Activated CD4-positive, alpha-beta T cell treated with anti-CD3 and anti-CD28 coated beads, Interleukin-2, Interleukin-4, amounts not matched to agents 100 ng/mL and 50 ng/mL, durations not matched to agents 16 hours and 8 hours (primary cell): ENCODE data around the gene TES.
"Not testable (repeated sequence)": the region's sequence is repeated elsewhere in the genome, so short reads cannot be mapped to it uniquely, and the experiment has no call there.

Experiments
- DNase-seq: peaks from one replicate; pipeline ENCODE4 v3.0.0-alpha.2; 2020; ENCODE audit warnings: low spot score

The TES gene

DNA sequence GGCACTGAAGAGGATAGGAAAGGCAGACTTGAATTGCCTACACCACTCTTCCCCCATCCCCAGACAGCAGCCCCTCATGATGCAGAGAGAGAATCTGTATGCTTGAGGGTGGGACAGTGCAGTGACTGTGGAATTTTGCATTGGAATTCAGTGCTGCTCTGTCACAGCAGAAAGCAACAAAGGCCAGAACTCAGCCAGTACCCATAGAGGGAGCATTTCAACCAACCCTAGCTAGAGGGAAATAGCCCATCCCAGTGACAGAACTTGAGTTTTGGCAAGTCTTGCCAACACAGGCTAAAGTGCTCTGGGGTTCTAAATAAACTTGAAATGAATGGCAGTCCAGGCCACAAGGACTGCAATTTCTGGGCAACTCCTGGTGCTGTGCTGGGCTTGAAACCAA lies 80.4 kb downstream of the TES start:
- no peak for DNase-seq

- DNase-seq = no peak
Measured at GRCh38 chr7:116291937-116292336, 81.6 kb downstream of the TES start.

- no peak for DNase-seq
Measured at GRCh38 chr7:116292381-116292780, 82.0 kb downstream of the TES start.

DNA sequence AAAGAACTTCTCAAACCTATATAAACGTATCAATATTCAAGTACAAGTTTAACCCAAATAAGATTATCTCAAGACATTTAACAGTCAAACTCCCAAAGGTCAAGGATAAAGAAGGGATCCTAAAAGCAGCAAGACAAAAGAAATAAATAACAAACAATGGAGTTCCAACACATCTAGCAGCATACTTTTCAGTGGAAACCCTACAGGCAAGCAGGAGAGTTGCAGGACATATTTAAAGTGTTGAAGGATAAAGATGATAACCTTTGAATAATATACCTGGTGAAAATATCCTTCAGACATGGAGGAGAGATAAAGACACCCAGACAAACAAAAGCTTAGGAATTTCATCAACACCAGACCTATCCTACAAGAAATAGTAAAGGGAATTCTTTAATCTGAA lies 82.8 kb downstream of the TES start:
- no peak for DNase-seq

DNA sequence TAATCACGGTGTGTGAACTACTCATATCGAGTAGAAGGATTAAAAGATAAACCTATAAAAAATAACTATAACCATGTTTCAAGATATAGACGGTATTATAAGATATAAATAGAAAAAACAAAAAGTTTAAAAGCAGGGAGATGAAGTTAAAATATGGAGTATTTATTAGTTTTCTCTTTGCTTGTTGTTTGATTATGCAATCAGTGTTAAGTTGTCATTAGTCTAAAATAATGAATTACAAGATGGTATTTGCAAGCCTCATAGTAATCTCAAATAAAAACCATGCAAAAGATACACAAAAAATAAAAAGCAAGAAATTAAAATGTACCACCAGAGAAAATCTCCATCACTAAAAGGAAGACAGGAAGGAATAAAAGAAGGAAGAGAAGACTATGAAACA lies 83.3 kb downstream of the TES start:
- DNase-seq = no peak

GRCh38 chr7:116295903-116296302 lies 85.6 kb downstream of the TES start:
- DNase-seq = not testable (repeated sequence)

- DNase-seq = no peak
Measured at GRCh38 chr7:116298055-116298454, 87.7 kb downstream of the TES start.

DNA sequence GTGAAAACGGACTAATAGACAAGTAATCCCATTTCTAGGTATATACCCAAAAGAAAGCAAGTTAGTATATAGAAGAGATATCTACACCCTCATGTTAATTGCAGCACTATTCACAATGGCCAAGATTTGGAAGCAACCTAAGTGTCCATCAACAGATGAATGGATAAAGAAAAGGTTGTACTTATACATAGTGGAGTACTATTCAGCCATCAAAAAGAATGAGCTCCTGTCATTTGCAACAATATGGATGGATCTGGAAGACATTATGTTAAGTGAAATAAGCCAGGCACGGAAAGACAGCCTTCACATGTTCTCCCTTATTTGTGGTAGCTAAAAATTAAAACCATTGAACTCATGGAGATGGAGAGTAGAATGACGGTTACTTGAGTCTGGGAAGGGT lies 88.2 kb downstream of the TES start:
- DNase-seq = no peak

GRCh38 chr7:116305485-116306408 lies 95.4 kb downstream of the TES start:
- no peak for DNase-seq

DNA sequence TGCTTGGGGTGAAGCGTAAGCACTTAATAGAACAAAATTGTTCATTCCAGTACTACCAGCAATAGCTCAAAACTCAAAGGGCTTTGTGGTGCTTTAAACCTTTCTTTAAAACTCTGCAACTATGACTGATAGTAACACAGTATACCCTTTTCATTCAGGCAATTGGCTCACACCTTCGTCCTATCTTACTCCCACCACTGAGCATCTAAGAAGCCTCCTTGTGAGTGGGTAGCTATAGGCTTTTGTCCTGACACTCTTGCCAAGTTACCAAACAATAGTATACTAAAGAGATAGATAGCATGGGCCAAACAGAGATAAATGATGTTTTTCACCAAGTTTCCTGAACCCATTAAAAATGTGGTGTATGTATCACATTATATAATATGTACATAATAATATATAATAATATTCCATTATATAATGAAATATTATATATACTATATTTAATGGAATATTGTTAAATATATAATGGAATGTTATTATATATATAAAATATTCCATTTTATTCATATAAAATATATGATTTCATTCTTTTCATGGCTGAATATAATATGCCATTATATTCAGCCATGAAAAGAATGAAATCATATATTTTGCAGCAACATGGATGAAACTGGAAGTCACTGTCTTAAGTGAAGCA lies 96.2 kb downstream of the TES start:
- no peak for DNase-seq

DNA sequence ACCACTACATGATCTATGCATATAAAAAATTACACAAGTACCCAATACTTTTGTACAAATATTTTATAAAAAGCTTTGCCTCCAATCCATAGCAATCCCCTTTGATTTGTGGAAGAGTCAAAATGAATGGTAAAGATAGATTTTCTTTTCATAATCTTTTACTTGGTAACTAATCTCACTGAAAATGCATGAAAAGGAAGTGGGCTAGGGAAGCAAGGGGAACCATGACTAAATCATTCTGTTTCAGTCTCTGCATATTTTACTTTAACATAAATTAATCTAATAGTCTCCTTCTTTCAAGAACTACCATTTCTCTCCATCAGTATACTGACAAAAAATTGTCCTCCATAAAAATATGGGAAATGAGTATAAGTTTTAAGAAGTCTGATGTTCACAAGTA lies 96.9 kb downstream of the TES start:
- no peak for DNase-seq
